ENCODE results near the gene ESCO1. TPM values are rescaled to one million over a fixed set of nuclear protein-coding genes. Genes with fewer than 3 reads are reported as not detected.

The ESCO1 gene
- total and polyA plus RNA-seq, 10 donors = 13.5 to 35.0 (median 19.9) TPM

GRCh38 chr18:21484851-21485636 is 115.5 kb downstream of the ESCO1 start:
- H3K27ac ChIP-seq = no peak overlapping the region
- H3K9me3 ChIP-seq = no peaks in the 10 kb centered on the region
- H3K27me3 ChIP-seq (replicated peaks in 1 of 7) = peaks cover 0 to 5% (median 0%) of the 10 kb centered on the region in 7 donors
- no peaks in the 10 kb centered on the region for H3K4me1 ChIP-seq
- H3K36me3 ChIP-seq = no peaks in the 10 kb centered on the region
- no peak for DNase-seq
- no peak overlapping the region for H3K4me3 ChIP-seq
- no peak for TF ChIP-seq POLR2AphosphoS5 (IDR thresholded peaks at IDR 0.05)
- TF ChIP-seq CTCF (IDR thresholded peaks at IDR 0.05 in 8 of 11, conservative IDR thresholded peaks at IDR 0.05 in 3 of 11) = no peak
- TF ChIP-seq POLR2A (IDR thresholded peaks at IDR 0.05) = no peak
- intact Hi-C loops (cut with DNase I; ENCODE audit: low total_unique reads) = loop anchor here (5.0 kb wide), 1 partner anchor 472 kb away; no protein-coding TSS in a partner anchor
- 51 to 65% (median 62%) methylated on average over 7 of the region's 7 CpGs for WGBS, 5 donors

GRCh38 chr18:21483051-21483450 is 117.5 kb downstream of the ESCO1 start:
- H3K9me3 ChIP-seq = no peaks in the 10 kb centered on the region
- H3K36me3 ChIP-seq = no peaks in the 10 kb centered on the region
- H3K27me3 ChIP-seq (replicated peaks in 1 of 7) = no peaks in the 10 kb centered on the region
- H3K27ac ChIP-seq = no peak overlapping the region
- WGBS, 5 donors = 80 to 91% (median 82%) methylated on average over 5 of the region's 5 CpGs
- no peak overlapping the region for H3K4me3 ChIP-seq
- H3K4me1 ChIP-seq = no peaks in the 10 kb centered on the region
- no peak for DNase-seq
- intact Hi-C loops (cut with DNase I; ENCODE audit: low total_unique reads) = no loop called here
- TF ChIP-seq POLR2AphosphoS5 (IDR thresholded peaks at IDR 0.05) (no peak), CTCF (IDR thresholded peaks at IDR 0.05 in 8 of 11, conservative IDR thresholded peaks at IDR 0.05 in 3 of 11) (no peak), POLR2A (IDR thresholded peaks at IDR 0.05) (no peak)

GRCh38 chr18:21481739-21482138 is 118.8 kb downstream of the ESCO1 start:
- H3K27me3 ChIP-seq (replicated peaks in 1 of 7) = no peaks in the 10 kb centered on the region
- H3K36me3 ChIP-seq = no peaks in the 10 kb centered on the region
- no peaks in the 10 kb centered on the region for H3K4me1 ChIP-seq
- intact Hi-C loops (cut with DNase I; ENCODE audit: low total_unique reads) = no loop called here
- H3K4me3 ChIP-seq = no peak overlapping the region
- no peak overlapping the region for H3K27ac ChIP-seq
- 62 to 68% (median 66%) methylated on average over 2 of the region's 2 CpGs for WGBS, 5 donors
- DNase-seq = no peak
- TF ChIP-seq CTCF (IDR thresholded peaks at IDR 0.05 in 8 of 11, conservative IDR thresholded peaks at IDR 0.05 in 3 of 11) = no peak
- TF ChIP-seq POLR2AphosphoS5 (IDR thresholded peaks at IDR 0.05) = no peak
- TF ChIP-seq POLR2A (IDR thresholded peaks at IDR 0.05) = no peak
- H3K9me3 ChIP-seq = no peaks in the 10 kb centered on the region

GRCh38 chr18:21479721-21480120 is 120.8 kb downstream of the ESCO1 start:
- intact Hi-C loops (cut with DNase I; ENCODE audit: low total_unique reads) = no loop called here
- Histone ChIP-seq H3K27ac (no peak overlapping the region), H3K4me1 (no peaks in the 10 kb centered on the region), H3K36me3 (no peaks in the 10 kb centered on the region), H3K9me3 (no peaks in the 10 kb centered on the region), H3K27me3 (replicated peaks in 1 of 7) (peaks cover 0 to 5% (median 0%) of the 10 kb centered on the region in 7 donors), H3K4me3 (no peak overlapping the region)
- WGBS, 5 donors = 88 to 97% (median 94%) methylated on average over 5 of the region's 5 CpGs
- no peak for DNase-seq
- no peak for TF ChIP-seq POLR2AphosphoS5 (IDR thresholded peaks at IDR 0.05)
- TF ChIP-seq CTCF (IDR thresholded peaks at IDR 0.05 in 8 of 11, conservative IDR thresholded peaks at IDR 0.05 in 3 of 11) = no peak
- no peak for TF ChIP-seq POLR2A (IDR thresholded peaks at IDR 0.05)

Data from spleen (tissue), 11 donors.